ENCODE measurements around the gene HCN1.

- TF ChIP-seq POLR2AphosphoS5 (IDR thresholded peaks at IDR 0.05) (no peak), CTCF (IDR thresholded peaks at IDR 0.05) (no peak)
Measured at GRCh38 chr5:45643056-45643455, 53.1 kb downstream of the HCN1 start.

Data from suprapubic skin (tissue), 3 donors.